BE2C (cell line): ENCODE results near the gene NFS1.

Experiments
- DNase-seq: peaks from one replicate; pipeline ENCODE4 v3.0.0-alpha.2; 2020
- H3K27me3 ChIP-seq: fragments of 250-450 bp; sonication (Bioruptor Pico); 2 replicates; pipeline ENCODE4 v1.5.1; 2020; ENCODE audit warnings: mild to moderate bottlenecking
- H3K36me3 ChIP-seq: fragments of 250-450 bp; sonication (Bioruptor Pico); 2 replicates; pipeline ENCODE4 v1.5.1; 2020; ENCODE audit warnings: mild to moderate bottlenecking
- H3K4me1 ChIP-seq: fragments of 250-450 bp; sonication (Bioruptor Pico); 2 replicates; pipeline ENCODE4 v1.5.1; 2020
- H3K4me3 ChIP-seq: 2 replicates; pipeline ENCODE4 v1.5.1; 2011; ENCODE audit warnings: low read depth, low read length
- H3K9me3 ChIP-seq: fragments of 250-450 bp; sonication (Bioruptor Pico); 2 replicates; pipeline ENCODE4 v1.5.1; 2020
- TF ChIP-seq, protein P1 (sequence below): IDR thresholded peaks from 2 replicates; pipeline ENCODE4 v1.5.1; 2012; ENCODE audit warnings: mild to moderate bottlenecking, low read depth, low read length

NFS1 gene

DNA sequence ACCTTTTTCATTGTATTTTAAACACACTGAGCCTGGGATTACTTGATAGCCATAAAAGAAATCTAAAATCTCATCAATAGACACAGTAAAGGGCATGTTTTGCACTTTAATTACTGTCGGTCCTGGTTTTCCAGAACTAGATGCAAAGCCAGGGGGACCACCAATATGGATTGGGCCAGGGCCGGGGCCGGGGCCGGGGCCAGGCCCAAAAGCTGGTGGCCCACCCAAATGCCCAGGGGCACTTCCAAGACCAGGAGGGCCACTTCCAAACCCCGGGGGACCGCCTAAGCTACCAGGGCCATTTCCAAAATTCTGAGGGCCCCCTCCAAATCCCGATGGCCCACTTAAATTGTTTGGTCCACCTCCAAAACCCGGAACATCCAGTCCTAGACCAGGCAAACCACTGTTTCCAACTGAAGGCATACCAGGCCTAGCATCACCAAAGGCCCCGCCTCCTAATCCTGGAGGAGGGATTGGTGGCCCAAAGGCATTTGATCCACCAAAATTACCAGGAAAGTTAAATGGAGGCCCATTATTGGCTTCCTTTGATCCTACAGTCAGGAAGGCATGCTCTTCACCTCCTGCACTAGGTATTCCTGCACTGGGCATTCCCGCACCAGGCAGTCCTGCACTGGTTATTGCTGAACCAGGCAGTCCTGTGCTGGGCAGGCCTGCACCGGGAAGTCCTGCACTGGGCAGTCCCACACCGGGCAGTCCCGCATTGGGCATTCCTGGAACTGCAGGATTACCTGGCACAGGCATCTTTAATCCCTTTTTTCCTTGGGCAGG lies 46.3 kb downstream of the NFS1 start:
- H3K36me3 ChIP-seq = peaks cover 46% of the 10 kb centered on the region
- TF ChIP-seq, protein P1, sequence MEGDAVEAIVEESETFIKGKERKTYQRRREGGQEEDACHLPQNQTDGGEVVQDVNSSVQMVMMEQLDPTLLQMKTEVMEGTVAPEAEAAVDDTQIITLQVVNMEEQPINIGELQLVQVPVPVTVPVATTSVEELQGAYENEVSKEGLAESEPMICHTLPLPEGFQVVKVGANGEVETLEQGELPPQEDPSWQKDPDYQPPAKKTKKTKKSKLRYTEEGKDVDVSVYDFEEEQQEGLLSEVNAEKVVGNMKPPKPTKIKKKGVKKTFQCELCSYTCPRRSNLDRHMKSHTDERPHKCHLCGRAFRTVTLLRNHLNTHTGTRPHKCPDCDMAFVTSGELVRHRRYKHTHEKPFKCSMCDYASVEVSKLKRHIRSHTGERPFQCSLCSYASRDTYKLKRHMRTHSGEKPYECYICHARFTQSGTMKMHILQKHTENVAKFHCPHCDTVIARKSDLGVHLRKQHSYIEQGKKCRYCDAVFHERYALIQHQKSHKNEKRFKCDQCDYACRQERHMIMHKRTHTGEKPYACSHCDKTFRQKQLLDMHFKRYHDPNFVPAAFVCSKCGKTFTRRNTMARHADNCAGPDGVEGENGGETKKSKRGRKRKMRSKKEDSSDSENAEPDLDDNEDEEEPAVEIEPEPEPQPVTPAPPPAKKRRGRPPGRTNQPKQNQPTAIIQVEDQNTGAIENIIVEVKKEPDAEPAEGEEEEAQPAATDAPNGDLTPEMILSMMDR = no peak
- no peak for DNase-seq
- H3K4me3 ChIP-seq = no peak overlapping the region
- H3K27me3 ChIP-seq = no peaks in the 10 kb centered on the region
- H3K9me3 ChIP-seq = no peaks in the 10 kb centered on the region
- H3K4me1 ChIP-seq = no peaks in the 10 kb centered on the region

DNA sequence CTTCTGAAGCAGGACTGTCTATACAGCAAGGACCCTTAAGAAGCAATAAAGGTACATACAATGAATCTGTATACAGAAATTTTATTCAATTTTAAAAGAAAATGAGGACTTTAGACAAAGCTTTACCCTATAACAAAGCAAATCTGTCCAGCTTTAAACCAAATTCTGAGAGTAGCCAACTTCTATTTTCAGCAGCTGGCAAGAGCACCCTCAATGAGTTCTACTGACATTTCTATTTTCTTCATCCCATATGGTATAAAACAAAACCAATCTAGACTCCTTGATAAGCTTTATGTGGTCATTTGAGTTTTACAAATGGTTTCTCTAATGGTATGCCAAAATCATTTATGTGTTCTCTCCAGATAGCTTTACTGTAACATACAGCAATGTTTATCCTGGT lies 47.2 kb downstream of the NFS1 start:
- H3K9me3 ChIP-seq = no peaks in the 10 kb centered on the region
- no peak overlapping the region for H3K4me3 ChIP-seq
- no peaks in the 10 kb centered on the region for H3K4me1 ChIP-seq
- H3K36me3 ChIP-seq = peaks cover 46% of the 10 kb centered on the region
- TF ChIP-seq, protein P1 = no peak
- no peaks in the 10 kb centered on the region for H3K27me3 ChIP-seq
- DNase-seq = no peak

DNA sequence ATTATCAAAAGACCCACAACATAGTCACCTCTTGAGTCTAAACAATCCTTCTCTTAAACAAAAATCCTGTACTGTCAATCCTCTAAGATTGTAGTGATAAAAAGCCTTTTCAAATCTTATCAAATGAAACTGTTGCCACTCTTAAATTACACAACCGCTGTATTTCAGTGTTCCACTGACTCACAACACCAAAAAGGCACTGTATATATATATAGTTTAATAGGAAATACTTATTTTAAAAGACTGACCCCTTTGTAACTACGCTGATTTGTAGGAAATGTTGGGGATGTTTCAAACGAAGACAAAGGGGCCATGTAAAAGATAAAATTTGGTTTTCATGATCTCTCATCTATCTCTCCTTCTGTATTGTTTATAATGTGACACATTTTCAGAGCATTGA lies 48.5 kb downstream of the NFS1 start:
- Histone ChIP-seq H3K27me3 (no peaks in the 10 kb centered on the region), H3K4me1 (no peaks in the 10 kb centered on the region), H3K36me3 (peaks cover 42% of the 10 kb centered on the region), H3K9me3 (no peaks in the 10 kb centered on the region), H3K4me3 (no peak overlapping the region)
- no peak for DNase-seq
- TF ChIP-seq, protein P1 = no peak

DNA sequence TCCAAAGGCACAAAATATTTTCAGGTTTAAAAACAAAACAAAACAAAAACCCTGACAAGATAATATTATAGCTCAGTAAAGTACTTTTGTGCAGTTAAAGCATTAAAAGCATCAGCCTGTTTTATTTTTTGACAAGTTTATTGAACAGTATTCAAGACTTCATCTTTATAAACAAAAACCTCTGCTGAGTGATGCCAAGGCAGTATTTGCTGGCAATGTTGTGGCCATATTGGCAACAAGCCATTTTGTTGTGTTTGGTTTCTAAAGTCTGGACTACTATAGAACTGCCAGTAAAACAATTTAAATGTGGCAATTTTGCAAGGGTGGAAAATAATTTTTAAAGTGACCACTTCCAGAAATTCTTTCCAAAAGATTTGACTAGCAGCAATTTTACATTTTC lies 50.3 kb downstream of the NFS1 start:
- H3K27me3 ChIP-seq = no peaks in the 10 kb centered on the region
- H3K4me3 ChIP-seq = no peak overlapping the region
- DNase-seq = no peak
- no peaks in the 10 kb centered on the region for H3K9me3 ChIP-seq
- no peaks in the 10 kb centered on the region for H3K4me1 ChIP-seq
- peaks cover 29% of the 10 kb centered on the region for H3K36me3 ChIP-seq
- TF ChIP-seq, protein P1 = no peak

DNA sequence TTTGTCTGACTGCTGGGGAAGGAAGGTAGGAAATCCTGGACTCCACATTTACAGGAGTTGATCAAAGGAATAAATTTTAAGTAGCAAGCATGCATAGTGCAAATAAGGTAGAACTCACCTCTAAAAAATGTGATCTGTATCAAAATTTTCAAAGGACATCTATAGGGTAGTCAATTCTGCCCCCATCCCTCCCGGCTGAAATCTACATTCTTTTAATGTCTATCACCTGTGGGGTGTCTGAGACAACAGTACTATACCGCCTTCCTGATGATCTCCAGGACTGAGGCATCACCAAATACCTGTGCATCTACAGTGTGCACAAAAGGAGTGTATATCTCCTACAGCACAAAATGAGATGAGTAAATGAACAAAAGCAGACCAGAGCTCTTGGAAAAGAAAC lies 54.3 kb downstream of the NFS1 start:
- no peaks in the 10 kb centered on the region for H3K27me3 ChIP-seq
- no peak overlapping the region for H3K4me3 ChIP-seq
- H3K36me3 ChIP-seq = peaks cover 6% of the 10 kb centered on the region
- no peaks in the 10 kb centered on the region for H3K9me3 ChIP-seq
- DNase-seq = no peak
- no peaks in the 10 kb centered on the region for H3K4me1 ChIP-seq
- TF ChIP-seq, protein P1 = no peak

DNA sequence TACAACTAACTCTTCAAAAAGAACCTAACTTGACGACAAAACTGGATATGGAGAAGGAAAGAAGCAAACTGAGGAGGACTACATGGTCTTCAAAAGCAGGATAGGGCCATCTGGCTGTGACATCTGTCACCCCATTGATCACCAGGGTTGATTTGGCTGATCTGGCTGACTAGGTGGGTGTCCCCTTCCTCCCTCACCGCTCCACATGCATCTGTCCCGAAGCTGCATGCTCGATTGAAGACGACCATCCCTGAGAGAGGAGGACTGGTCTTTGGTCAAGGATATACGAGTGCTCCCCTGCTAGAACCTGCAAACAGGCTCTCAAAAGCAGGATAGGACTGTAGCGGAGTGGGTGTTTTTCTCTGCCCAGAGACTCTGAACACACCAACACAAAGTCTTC lies 56.1 kb downstream of the NFS1 start:
- no peaks in the 10 kb centered on the region for H3K9me3 ChIP-seq
- no peaks in the 10 kb centered on the region for H3K27me3 ChIP-seq

More for the DNA sequence above, 56.1 kb downstream of the NFS1 start:
- Histone ChIP-seq H3K4me3 (no peak overlapping the region), H3K36me3 (peaks cover 6% of the 10 kb centered on the region), H3K4me1 (no peaks in the 10 kb centered on the region)
- no peak for DNase-seq
- TF ChIP-seq, protein P1 = no peak
